OCI-LY7 (cell line): ENCODE measurements around the gene AGBL1.

Source experiments
- EZH2phosphoT487 ChIP-seq: fragments of 200-600 bp; sonication (generic); IDR thresholded peaks from 2 replicates; pipeline ENCODE4 v1.6.1; 2018; ENCODE audit warnings: low read depth, borderline replicate concordance, mild to moderate bottlenecking, mixed run types, antibody characterized with exemption, low read length, moderate library complexity, mixed read lengths
- TF ChIP-seq, protein P1 (sequence below): fragments of 200-600 bp; sonication (generic); conservative IDR thresholded peaks from 2 replicates; pipeline ENCODE4 v1.5.1; 2014; ENCODE audit warnings: mild to moderate bottlenecking, antibody characterized with exemption, low read length, moderate library complexity, mixed read lengths

DNA sequence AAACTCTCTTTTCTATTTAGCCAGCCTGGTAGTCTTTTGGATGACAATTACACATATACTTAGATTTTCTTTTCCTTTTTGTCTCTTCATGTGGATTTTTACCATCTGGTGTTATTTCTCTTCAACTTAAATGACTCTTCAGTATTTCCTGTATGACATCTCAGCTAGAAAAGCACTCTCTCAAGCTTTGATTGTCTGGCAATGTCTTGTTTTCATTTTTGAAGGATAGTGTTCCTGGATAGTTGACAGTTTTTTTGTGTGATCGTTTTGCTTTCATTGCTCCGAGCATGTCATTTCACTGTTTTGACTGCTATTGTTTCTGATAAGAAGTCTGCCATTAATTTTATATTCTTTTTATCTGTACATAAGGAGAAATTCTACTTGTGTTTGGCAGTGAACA is 766.4 kb downstream of the AGBL1 start:
- TF ChIP-seq, protein P1, sequence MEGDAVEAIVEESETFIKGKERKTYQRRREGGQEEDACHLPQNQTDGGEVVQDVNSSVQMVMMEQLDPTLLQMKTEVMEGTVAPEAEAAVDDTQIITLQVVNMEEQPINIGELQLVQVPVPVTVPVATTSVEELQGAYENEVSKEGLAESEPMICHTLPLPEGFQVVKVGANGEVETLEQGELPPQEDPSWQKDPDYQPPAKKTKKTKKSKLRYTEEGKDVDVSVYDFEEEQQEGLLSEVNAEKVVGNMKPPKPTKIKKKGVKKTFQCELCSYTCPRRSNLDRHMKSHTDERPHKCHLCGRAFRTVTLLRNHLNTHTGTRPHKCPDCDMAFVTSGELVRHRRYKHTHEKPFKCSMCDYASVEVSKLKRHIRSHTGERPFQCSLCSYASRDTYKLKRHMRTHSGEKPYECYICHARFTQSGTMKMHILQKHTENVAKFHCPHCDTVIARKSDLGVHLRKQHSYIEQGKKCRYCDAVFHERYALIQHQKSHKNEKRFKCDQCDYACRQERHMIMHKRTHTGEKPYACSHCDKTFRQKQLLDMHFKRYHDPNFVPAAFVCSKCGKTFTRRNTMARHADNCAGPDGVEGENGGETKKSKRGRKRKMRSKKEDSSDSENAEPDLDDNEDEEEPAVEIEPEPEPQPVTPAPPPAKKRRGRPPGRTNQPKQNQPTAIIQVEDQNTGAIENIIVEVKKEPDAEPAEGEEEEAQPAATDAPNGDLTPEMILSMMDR: no peak
- TF ChIP-seq EZH2phosphoT487: no peak
